ENCODE measurements around the gene FTCD. TPM values are rescaled to one million over a fixed set of nuclear protein-coding genes. Genes with fewer than 3 reads are reported as not detected.
A peak's percentile ranks its signal among the peaks of the same experiment; 100 is the strongest.
"Not testable (repeated sequence)": the region's sequence is repeated elsewhere in the genome, so short reads cannot be mapped to it uniquely, and the experiment has no call there.

Gene FTCD
- total and polyA plus RNA-seq, 12 donors = 0.14 to 4.4 (median 1.1) TPM

- H3K27ac ChIP-seq = peak overlapping the region; percentile 6 to 67 (median 56)
- H3K36me3 ChIP-seq = peaks cover 0 to 87% (median 28%) of the 10 kb centered on the region in 9 donors
- intact Hi-C loops (cut with DNase I) = no loop called here
- no peaks in the 10 kb centered on the region for H3K9me3 ChIP-seq
- peak in 7 of 8 donors; percentile 29 to 82 (median 54) for ATAC-seq
- DNase-seq = no peak
- H3K27me3 ChIP-seq = no peaks in the 10 kb centered on the region
- 73 to 86% methylated on average over 6 of the region's 6 CpGs for WGBS, 2 donors
- H3K4me1 ChIP-seq = peaks cover 0 to 8% (median 0%) of the 10 kb centered on the region in 9 donors
- no peak overlapping the region for H3K4me3 ChIP-seq
- TF ChIP-seq CTCF (IDR thresholded peaks at IDR 0.05) = no peak
These were observed 47.3 kb upstream of the FTCD start for GRCh38 chr21:46202592-46203202.

- H3K27ac ChIP-seq; H3K4me3 ChIP-seq; H3K27me3 ChIP-seq; H3K9me3 ChIP-seq; ATAC-seq; intact Hi-C loops (cut with DNase I); DNase-seq; H3K4me1 ChIP-seq: not testable (repeated sequence)
- 93 to 98% methylated on average over 2 to 3 of the region's 8 CpGs for WGBS, 2 donors
- H3K36me3 ChIP-seq = peaks cover 0 to 87% (median 20%) of the 10 kb centered on the region in 9 donors
These were observed 45.8 kb upstream of the FTCD start for GRCh38 chr21:46200877-46201803.

GRCh38 chr21:46199436-46200373 is 44.3 kb upstream of the FTCD start:
- ATAC-seq (no peak), DNase-seq (no peak)
- Histone ChIP-seq H3K4me3 (no peak overlapping the region), H3K4me1 (peaks cover 0 to 8% (median 0%) of the 10 kb centered on the region in 9 donors), H3K27me3 (no peaks in the 10 kb centered on the region), H3K27ac (no peak overlapping the region), H3K36me3 (peaks cover 0 to 87% (median 20%) of the 10 kb centered on the region in 9 donors), H3K9me3 (no peaks in the 10 kb centered on the region)
- intact Hi-C loops (cut with DNase I) = loop anchor here in 1 of 10 donors (10.0 kb wide), 1 partner anchor 75 kb away; no protein-coding TSS in a partner anchor
- 80 to 87% methylated on average over 13 of the region's 13 CpGs for WGBS, 2 donors
- no peak for TF ChIP-seq CTCF (IDR thresholded peaks at IDR 0.05)

- no peak for DNase-seq
These were observed 41.4 kb upstream of the FTCD start for GRCh38 chr21:46196733-46197132.

More at GRCh38 chr21:46196733-46197132, 41.4 kb upstream of the FTCD start:
- Histone ChIP-seq H3K4me3 (no peak overlapping the region), H3K9me3 (no peaks in the 10 kb centered on the region), H3K4me1 (no peaks in the 10 kb centered on the region), H3K27me3 (no peaks in the 10 kb centered on the region), H3K36me3 (peaks cover 0 to 90% (median 29%) of the 10 kb centered on the region in 9 donors), H3K27ac (no peak overlapping the region)
- TF ChIP-seq CTCF (IDR thresholded peaks at IDR 0.05) = no peak
- 90% methylated on average over 20 of the region's 20 CpGs for WGBS, 2 donors
- peak in 1 of 8 donors; percentile 14 for ATAC-seq
- intact Hi-C loops (cut with DNase I) = loop anchor here in 1 of 10 donors (10.0 kb wide), 1 partner anchor 78 kb away; no protein-coding TSS in a partner anchor
